OCI-LY7 (cell line): Measurements from ENCODE around the gene HID1. TPM values are rescaled to one million over a fixed set of nuclear protein-coding genes. Genes with fewer than 3 reads are reported as not detected.

Experiments used
- BruUV-seq: library from RNA; stranded (reverse); fragments of 400-500 nt; replicated peaks from 2 replicates; lab custom pipeline; 2021; lab: Mats Ljungman, UMichigan
- CTCF ChIA-PET: fragments of 300-600 bp; sonication (Branson Sonifier 250); formaldehyde crosslinking; loops from one replicate; lab custom pipeline; 2022; ENCODE audit warnings: antibody characterized with exemption; ENCODE audit not compliant: unreplicated experiment; lab: Charles Lee
- POLR2A ChIA-PET: fragments of 300-600 bp; sonication (Branson Sonifier 250); formaldehyde crosslinking; loops from one replicate; lab custom pipeline; 2022; ENCODE audit warnings: antibody characterized with exemption; lab: Charles Lee
- DNase-seq: peaks from one replicate; pipeline ENCODE4 v3.0.0-alpha.2; 2015; ENCODE audit warnings: low spot score
- H2AFZ ChIP-seq: fragments of 200-600 bp; sonication (generic), shearing (Covaris generic); 2 replicates; pipeline ENCODE4 v1.6.1; 2014; ENCODE audit warnings: mild to moderate bottlenecking, antibody characterized with exemption, low read length, moderate library complexity
- H3K27ac ChIP-seq: fragments of 200-600 bp; sonication (generic); 2 replicates; pipeline ENCODE4 v1.5.1; 2014; ENCODE audit warnings: mixed run types, low read depth, mild to moderate bottlenecking, moderate library complexity, low read length, inconsistent platforms; ENCODE audit not compliant: poor library complexity, severe bottlenecking
- H3K36me3 ChIP-seq: fragments of 200-600 bp; sonication (generic); 2 replicates; pipeline ENCODE4 v1.6.1; 2014; ENCODE audit warnings: mild to moderate bottlenecking, antibody characterized with exemption, low read length, moderate library complexity, mixed read lengths; ENCODE audit not compliant: insufficient read depth
- H3K4me1 ChIP-seq: fragments of 200-600 bp; sonication (generic); 2 replicates; pipeline ENCODE4 v1.5.1; 2014; ENCODE audit warnings: mild to moderate bottlenecking, low read length; ENCODE audit not compliant: insufficient read depth, poor library complexity, severe bottlenecking
- H3K4me2 ChIP-seq: fragments of 200-600 bp; sonication (generic); 2 replicates; pipeline ENCODE4 v1.6.1; 2014; ENCODE audit warnings: mild to moderate bottlenecking, low read length
- H3K4me3 ChIP-seq: fragments of 200-600 bp; sonication (generic); 2 replicates; pipeline ENCODE4 v1.5.1; 2014; ENCODE audit warnings: mild to moderate bottlenecking, low read depth, low read length; ENCODE audit not compliant: poor library complexity, severe bottlenecking
- H3K79me2 ChIP-seq: fragments of 200-600 bp; sonication (generic); 2 replicates; pipeline ENCODE4 v1.6.1; 2016; ENCODE audit warnings: low read depth, mild to moderate bottlenecking, low read length, moderate library complexity, mixed read lengths; ENCODE audit not compliant: insufficient read depth
- H3K9me2 ChIP-seq: fragments of 200-600 bp; sonication (generic); 2 replicates; pipeline ENCODE4 v1.6.1; 2016; ENCODE audit warnings: mild to moderate bottlenecking, low read length, mixed read lengths; ENCODE audit not compliant: insufficient read depth
- H3K9me3 ChIP-seq: fragments of 200-600 bp; sonication (generic); 2 replicates; pipeline ENCODE4 v1.6.1; 2014; ENCODE audit warnings: mild to moderate bottlenecking, mixed run types, low read length, mixed read lengths
- H4K20me1 ChIP-seq: fragments of 200-600 bp; sonication (generic); 2 replicates; pipeline ENCODE4 v1.6.1; 2014; ENCODE audit warnings: mild to moderate bottlenecking, antibody characterized with exemption, low read length, moderate library complexity, mixed read lengths; ENCODE audit not compliant: insufficient read depth
- EZH2phosphoT487 ChIP-seq: fragments of 200-600 bp; sonication (generic); IDR thresholded peaks from 2 replicates; pipeline ENCODE4 v1.6.1; 2018; ENCODE audit warnings: low read depth, borderline replicate concordance, mild to moderate bottlenecking, mixed run types, antibody characterized with exemption, low read length, moderate library complexity, mixed read lengths
- intact Hi-C: fragments of 100-400 bp; cut with micrococcal nuclease; formaldehyde crosslinking; loops from one replicate; pipeline ENCODE4 v1.10.0; 2022; ENCODE audit not compliant: unreplicated experiment
- total RNA-seq, 2 experiments: library from RNA; depleted of rRNA in 1 of 2; stranded (reverse); fragments of >200 nt in 1 of 2; shearing (Covaris generic) in 1 of 2; gene quantifications; 2 replicates each; pipeline ENCODE4 v1.2.3, GENCODE V29; 2014 to 2022
- TF ChIP-seq, protein P1 (sequence below): fragments of 200-600 bp; sonication (generic); conservative IDR thresholded peaks from 2 replicates; pipeline ENCODE4 v1.5.1; 2014; ENCODE audit warnings: mild to moderate bottlenecking, antibody characterized with exemption, low read length, moderate library complexity, mixed read lengths

Gene HID1
- total RNA-seq, 2 experiments from 2014 or later, result 0.35 to 8.5 TPM

GRCh38 chr17:74954665-74955421 is 17.7 kb downstream of the HID1 start:
- H3K4me3 ChIP-seq, result no peak overlapping the region
- CTCF ChIA-PET, result no interaction called here
- peak; percentile 47 for DNase-seq
- H3K4me1 ChIP-seq, result no peaks in the 10 kb centered on the region
- intact Hi-C loops, result no loop called here
- H3K9me2 ChIP-seq, result no peaks in the 10 kb centered on the region
- TF ChIP-seq, protein P1, sequence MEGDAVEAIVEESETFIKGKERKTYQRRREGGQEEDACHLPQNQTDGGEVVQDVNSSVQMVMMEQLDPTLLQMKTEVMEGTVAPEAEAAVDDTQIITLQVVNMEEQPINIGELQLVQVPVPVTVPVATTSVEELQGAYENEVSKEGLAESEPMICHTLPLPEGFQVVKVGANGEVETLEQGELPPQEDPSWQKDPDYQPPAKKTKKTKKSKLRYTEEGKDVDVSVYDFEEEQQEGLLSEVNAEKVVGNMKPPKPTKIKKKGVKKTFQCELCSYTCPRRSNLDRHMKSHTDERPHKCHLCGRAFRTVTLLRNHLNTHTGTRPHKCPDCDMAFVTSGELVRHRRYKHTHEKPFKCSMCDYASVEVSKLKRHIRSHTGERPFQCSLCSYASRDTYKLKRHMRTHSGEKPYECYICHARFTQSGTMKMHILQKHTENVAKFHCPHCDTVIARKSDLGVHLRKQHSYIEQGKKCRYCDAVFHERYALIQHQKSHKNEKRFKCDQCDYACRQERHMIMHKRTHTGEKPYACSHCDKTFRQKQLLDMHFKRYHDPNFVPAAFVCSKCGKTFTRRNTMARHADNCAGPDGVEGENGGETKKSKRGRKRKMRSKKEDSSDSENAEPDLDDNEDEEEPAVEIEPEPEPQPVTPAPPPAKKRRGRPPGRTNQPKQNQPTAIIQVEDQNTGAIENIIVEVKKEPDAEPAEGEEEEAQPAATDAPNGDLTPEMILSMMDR, result no peak
- no peak for TF ChIP-seq EZH2phosphoT487
- H3K27ac ChIP-seq, result no peak overlapping the region
- H3K9me3 ChIP-seq, result no peaks in the 10 kb centered on the region
- POLR2A ChIA-PET, result no interaction called here
- H3K4me2 ChIP-seq, result no peak overlapping the region
- no TSS peak for BruUV-seq
- no peaks in the 10 kb centered on the region for H3K36me3 ChIP-seq
- no peak overlapping the region for H2AFZ ChIP-seq
- no peaks in the 10 kb centered on the region for H4K20me1 ChIP-seq
- H3K79me2 ChIP-seq, result no peaks in the 10 kb centered on the region

DNA sequence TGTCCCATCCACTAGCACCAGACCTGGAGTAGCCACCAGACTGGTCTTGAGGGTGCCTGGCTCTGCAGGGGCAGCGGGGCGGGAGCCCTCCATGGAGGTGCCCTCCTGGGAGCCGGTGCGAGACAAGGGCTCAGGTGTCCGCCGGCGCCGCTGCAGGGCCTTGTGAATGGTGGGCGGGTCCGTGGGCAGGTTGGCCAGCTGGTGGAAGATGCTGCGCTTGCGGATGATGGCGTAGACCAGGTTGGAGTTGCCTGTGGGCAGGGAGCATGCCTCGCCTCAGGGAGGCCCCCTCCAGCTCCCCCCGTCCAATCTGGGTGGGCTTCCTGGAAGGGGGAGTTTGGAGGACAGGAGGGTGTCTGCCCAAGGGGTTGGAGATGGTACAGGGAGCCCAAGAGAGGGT is 18.4 kb downstream of the HID1 start:
- CTCF ChIA-PET, result no interaction called here
- POLR2A ChIA-PET, result no interaction called here

More for the DNA sequence above, 18.4 kb downstream of the HID1 start:
- DNase-seq, result no peak
- Histone ChIP-seq H3K79me2 (no peaks in the 10 kb centered on the region), H3K9me2 (no peaks in the 10 kb centered on the region), H4K20me1 (no peaks in the 10 kb centered on the region), H3K4me3 (no peak overlapping the region), H2AFZ (no peak overlapping the region), H3K9me3 (no peaks in the 10 kb centered on the region), H3K36me3 (no peaks in the 10 kb centered on the region), H3K4me2 (no peak overlapping the region), H3K4me1 (no peaks in the 10 kb centered on the region), H3K27ac (no peak overlapping the region)
- BruUV-seq, result no TSS peak
- intact Hi-C loops, result no loop called here
- TF ChIP-seq, protein P1, result no peak
- no peak for TF ChIP-seq EZH2phosphoT487
